HepG2 (cell line): ENCODE measurements around the gene BCL2L1. TPM values are rescaled to one million over a fixed set of nuclear protein-coding genes. Genes with fewer than 3 reads are reported as not detected.

ENCODE experiments used
- EHMT2 ChIP-seq: fragments of 200-600 bp; sonication (generic); IDR thresholded peaks from 2 replicates; pipeline ENCODE4 v1.7.0; 2017; ENCODE audit warnings: antibody characterized with exemption, low read depth, low read length, borderline replicate concordance
- ETV5 ChIP-seq: IDR thresholded peaks from 2 replicates; pipeline ENCODE4 v1.6.1; 2018; ENCODE audit warnings: missing biosample characterization, missing genetic modification reagents, inconsistent platforms, borderline replicate concordance
- FOXO1 ChIP-seq: sonication (generic); formaldehyde crosslinking; IDR thresholded peaks from 2 replicates; pipeline ENCODE4 v1.4.0; 2020; ENCODE audit warnings: missing genetic modification reagents
- GPN1 ChIP-seq: sonication (generic); formaldehyde crosslinking; IDR thresholded peaks from 2 replicates; pipeline ENCODE4 v1.5.1; 2020; ENCODE audit warnings: missing genetic modification reagents, borderline replicate concordance
- GZF1 ChIP-seq: sonication (generic); formaldehyde crosslinking; IDR thresholded peaks from 2 replicates; pipeline ENCODE4 v1.5.1; 2020; ENCODE audit warnings: mild to moderate bottlenecking, missing genetic modification reagents
- MAFF ChIP-seq: IDR thresholded peaks from 2 replicates; pipeline ENCODE4 v1.6.1; 2011; ENCODE audit warnings: low read depth, low read length, improper control_type of control experiment
- MAZ ChIP-seq, 2 experiments: sonication (generic) in 1 of 2; formaldehyde crosslinking in 1 of 2; IDR thresholded peaks; 2 replicates each; pipeline versions ENCODE4 v1.5.0 to v1.6.1; 2012 to 2020; ENCODE audit warnings: low read depth in 2 of 2, mild to moderate bottlenecking in 2 of 2, borderline replicate concordance in 1 of 2, improper control_type of control experiment in 1 of 2, low read length in 1 of 2, missing genetic modification reagents in 1 of 2, moderate library complexity in 1 of 2
- PAWR ChIP-seq: sonication (generic); formaldehyde crosslinking; IDR thresholded peaks from 2 replicates; pipeline ENCODE4 v1.4.0; 2020; ENCODE audit warnings: missing genetic modification reagents, mild to moderate bottlenecking, borderline replicate concordance
- RXRA ChIP-seq: sonication (generic); formaldehyde crosslinking; IDR thresholded peaks from 2 replicates; pipeline ENCODE4 v1.5.1; 2020; ENCODE audit warnings: missing genetic modification reagents
- SMAD1 ChIP-seq: sonication (generic); formaldehyde crosslinking; IDR thresholded peaks from 2 replicates; pipeline ENCODE4 v1.4.0; 2020; ENCODE audit warnings: missing genetic modification reagents, low read depth, mild to moderate bottlenecking, borderline replicate concordance
- SMARCC2 ChIP-seq: fragments of 450-650 bp; IDR thresholded peaks from 2 replicates; pipeline ENCODE4 v1.6.1; 2017; ENCODE audit warnings: antibody characterized with exemption, mild to moderate bottlenecking
- TBX3 ChIP-seq: fragments of 450-650 bp; IDR thresholded peaks from 2 replicates; pipeline ENCODE4 v1.6.1; 2017; ENCODE audit warnings: antibody characterized with exemption, mild to moderate bottlenecking, inconsistent platforms, borderline replicate concordance
- ZMYM4 ChIP-seq: sonication (generic); formaldehyde crosslinking; IDR thresholded peaks from 2 replicates; pipeline ENCODE4 v1.8.1; 2023; ENCODE audit warnings: mild to moderate bottlenecking, missing genetic modification reagents
- ZNF235 ChIP-seq: sonication (generic); formaldehyde crosslinking; IDR thresholded peaks from 2 replicates; pipeline ENCODE4 v1.8.1; 2023; ENCODE audit warnings: mild to moderate bottlenecking, missing genetic modification reagents, borderline replicate concordance
- ZNF274 ChIP-seq: sonication (generic); formaldehyde crosslinking; IDR thresholded peaks from 2 replicates; pipeline ENCODE4 v1.5.1; 2020; ENCODE audit warnings: mild to moderate bottlenecking, missing genetic modification reagents
- ZNF709 ChIP-seq: sonication (generic); formaldehyde crosslinking; IDR thresholded peaks from 2 replicates; pipeline ENCODE4 v1.5.0; 2020; ENCODE audit warnings: mild to moderate bottlenecking, missing genetic modification reagents
- ZNF776 ChIP-seq: sonication (generic); formaldehyde crosslinking; IDR thresholded peaks from 2 replicates; pipeline ENCODE4 v1.4.0; 2020; ENCODE audit warnings: mild to moderate bottlenecking, missing genetic modification reagents
- polyA plus RNA-seq, 8 experiments: library from polyadenylated mRNA; depleted of rRNA in 3 of 8; stranded (reverse) in 7 of 8; unstranded in 1 of 8; fragments of >200 nt; fragmentation: Illumina TruSeq in 4 of 8; extraction: Trizol in 4 of 8; gene quantifications; 2 replicates each; pipeline versions ENCODE4 v1.2.1 to v1.2.3, GENCODE V29; 2011 to 2016; ENCODE audit warnings: low read depth in 4 of 8, missing spikeins in 1 of 8, mixed read lengths in 1 of 8; ENCODE audit not compliant: insufficient read depth in 1 of 8
- total RNA-seq, 5 experiments: library from RNA; depleted of rRNA; stranded (reverse); fragments of >200 nt; fragmentation: Illumina TruSeq; extraction: Trizol; gene quantifications; 2 replicates each; pipeline ENCODE4 v1.2.3, GENCODE V29; 2016; ENCODE audit warnings: low read depth in 1 of 5
- TF ChIP-seq, protein P1 (sequence below): sonication (generic); formaldehyde crosslinking; IDR thresholded peaks from 2 replicates; pipeline ENCODE4 v1.5.0; 2020; ENCODE audit warnings: missing genetic modification reagents
- TF ChIP-seq, protein P2 (sequence below): sonication (generic); formaldehyde crosslinking; IDR thresholded peaks from 2 replicates; pipeline ENCODE4 v1.4.0; 2020; ENCODE audit warnings: missing genetic modification reagents
- TF ChIP-seq, protein P3 (sequence below): sonication (generic); formaldehyde crosslinking; IDR thresholded peaks from 2 replicates; pipeline ENCODE4 v1.4.0; 2020; ENCODE audit warnings: mild to moderate bottlenecking, missing genetic modification reagents
- TF ChIP-seq, protein P4 (sequence below): sonication (generic); formaldehyde crosslinking; IDR thresholded peaks from 2 replicates; pipeline ENCODE4 v1.4.0; 2020; ENCODE audit warnings: low read depth, mild to moderate bottlenecking, missing genetic modification reagents
- TF ChIP-seq, protein P5 (sequence below): sonication (generic); formaldehyde crosslinking; IDR thresholded peaks from 2 replicates; pipeline ENCODE4 v1.8.0; 2022; ENCODE audit warnings: mild to moderate bottlenecking, missing genetic modification reagents, moderate library complexity

BCL2L1 gene
- total and polyA plus RNA-seq, 2 of the 13 experiments (the other 11 are each of a cell fraction or from before 2014, with no cell fraction given): 164 to 258 TPM

DNA sequence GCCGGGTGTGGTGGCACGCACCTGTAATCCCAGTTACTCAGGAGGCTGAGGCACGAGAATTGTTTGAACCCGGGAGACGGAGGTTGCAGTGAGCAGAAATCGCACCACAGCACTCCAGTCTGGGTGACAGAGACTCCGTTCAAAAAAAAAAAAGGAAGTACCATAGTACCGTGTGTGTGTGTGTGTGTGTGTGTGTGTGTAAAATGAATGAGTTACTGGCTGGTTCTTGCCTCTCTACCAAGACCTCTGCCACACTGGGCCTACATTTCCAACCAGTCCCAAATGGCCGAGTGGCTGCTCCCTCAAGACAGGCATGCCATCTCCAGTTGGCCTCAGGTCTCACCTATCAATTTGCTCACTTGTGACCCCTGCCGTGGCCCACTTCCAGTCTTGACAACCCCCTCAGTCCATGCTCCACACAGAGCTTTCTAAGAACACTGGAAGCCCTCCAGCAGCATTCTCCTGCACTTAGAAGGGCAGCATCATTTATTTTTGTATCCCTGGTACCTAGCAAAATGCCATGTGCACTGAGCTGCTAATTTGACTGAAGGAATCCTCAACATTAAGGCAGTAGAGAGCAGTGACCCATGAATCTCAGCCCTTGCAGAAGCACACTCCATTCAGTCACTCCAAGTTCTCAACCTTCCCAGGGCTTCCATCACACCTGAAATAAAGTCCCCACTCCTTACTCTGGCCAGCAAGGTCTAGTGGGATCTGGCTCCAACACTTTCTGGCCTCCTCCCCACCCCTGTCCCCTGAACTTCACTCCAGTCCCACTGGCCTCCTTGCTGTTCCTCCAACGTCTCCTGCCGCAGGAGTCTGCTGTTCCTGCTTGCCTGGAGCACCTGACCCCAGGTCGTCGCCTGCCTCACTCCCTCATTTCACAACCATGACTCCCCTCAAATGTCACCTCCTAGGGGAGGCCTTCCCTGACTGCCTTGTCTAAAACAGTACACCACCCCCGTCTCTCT is 55.1 kb downstream of the BCL2L1 start (continued):
- TF ChIP-seq EHMT2: no peak
- 0 out of 2 replicates have a peak, but pooled peaks have one; percentile 30 for TF ChIP-seq ZNF776 (CRISPR knock-in tag)
- TF ChIP-seq, protein P1, sequence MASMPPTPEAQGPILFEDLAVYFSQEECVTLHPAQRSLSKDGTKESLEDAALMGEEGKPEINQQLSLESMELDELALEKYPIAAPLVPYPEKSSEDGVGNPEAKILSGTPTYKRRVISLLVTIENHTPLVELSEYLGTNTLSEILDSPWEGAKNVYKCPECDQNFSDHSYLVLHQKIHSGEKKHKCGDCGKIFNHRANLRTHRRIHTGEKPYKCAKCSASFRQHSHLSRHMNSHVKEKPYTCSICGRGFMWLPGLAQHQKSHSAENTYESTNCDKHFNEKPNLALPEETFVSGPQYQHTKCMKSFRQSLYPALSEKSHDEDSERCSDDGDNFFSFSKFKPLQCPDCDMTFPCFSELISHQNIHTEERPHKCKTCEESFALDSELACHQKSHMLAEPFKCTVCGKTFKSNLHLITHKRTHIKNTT (CRISPR knock-in tag): no peak
- TF ChIP-seq TBX3: no peak
- TF ChIP-seq, protein P2, sequence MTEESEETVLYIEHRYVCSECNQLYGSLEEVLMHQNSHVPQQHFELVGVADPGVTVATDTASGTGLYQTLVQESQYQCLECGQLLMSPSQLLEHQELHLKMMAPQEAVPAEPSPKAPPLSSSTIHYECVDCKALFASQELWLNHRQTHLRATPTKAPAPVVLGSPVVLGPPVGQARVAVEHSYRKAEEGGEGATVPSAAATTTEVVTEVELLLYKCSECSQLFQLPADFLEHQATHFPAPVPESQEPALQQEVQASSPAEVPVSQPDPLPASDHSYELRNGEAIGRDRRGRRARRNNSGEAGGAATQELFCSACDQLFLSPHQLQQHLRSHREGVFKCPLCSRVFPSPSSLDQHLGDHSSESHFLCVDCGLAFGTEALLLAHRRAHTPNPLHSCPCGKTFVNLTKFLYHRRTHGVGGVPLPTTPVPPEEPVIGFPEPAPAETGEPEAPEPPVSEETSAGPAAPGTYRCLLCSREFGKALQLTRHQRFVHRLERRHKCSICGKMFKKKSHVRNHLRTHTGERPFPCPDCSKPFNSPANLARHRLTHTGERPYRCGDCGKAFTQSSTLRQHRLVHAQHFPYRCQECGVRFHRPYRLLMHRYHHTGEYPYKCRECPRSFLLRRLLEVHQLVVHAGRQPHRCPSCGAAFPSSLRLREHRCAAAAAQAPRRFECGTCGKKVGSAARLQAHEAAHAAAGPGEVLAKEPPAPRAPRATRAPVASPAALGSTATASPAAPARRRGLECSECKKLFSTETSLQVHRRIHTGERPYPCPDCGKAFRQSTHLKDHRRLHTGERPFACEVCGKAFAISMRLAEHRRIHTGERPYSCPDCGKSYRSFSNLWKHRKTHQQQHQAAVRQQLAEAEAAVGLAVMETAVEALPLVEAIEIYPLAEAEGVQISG (CRISPR knock-in tag): no peak
- no peak for TF ChIP-seq SMARCC2
- TF ChIP-seq ZNF235: no peak
- TF ChIP-seq ETV5 (CRISPR knock-in tag): no peak
- TF ChIP-seq GZF1 (CRISPR knock-in tag): no peak
- TF ChIP-seq, protein P3, sequence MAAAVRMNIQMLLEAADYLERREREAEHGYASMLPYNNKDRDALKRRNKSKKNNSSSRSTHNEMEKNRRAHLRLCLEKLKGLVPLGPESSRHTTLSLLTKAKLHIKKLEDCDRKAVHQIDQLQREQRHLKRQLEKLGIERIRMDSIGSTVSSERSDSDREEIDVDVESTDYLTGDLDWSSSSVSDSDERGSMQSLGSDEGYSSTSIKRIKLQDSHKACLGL (CRISPR knock-in tag): peak; percentile 55; the same call in 1 of the 2 replicates
- no peak for TF ChIP-seq GPN1
- TF ChIP-seq FOXO1: 0 out of 2 replicates have a peak, but pooled peaks have one; percentile 9
- TF ChIP-seq MAZ (IDR thresholded peaks at IDR 0.05; ENCODE audit: borderline replicate concordance, low read depth, low read length): no peak
- 0 out of 2 replicates have a peak, but pooled peaks have one; percentile 46 for TF ChIP-seq MAZ (CRISPR knock-in tag; IDR thresholded peaks at IDR 0.05; ENCODE audit: low read depth)
- TF ChIP-seq, protein P4, sequence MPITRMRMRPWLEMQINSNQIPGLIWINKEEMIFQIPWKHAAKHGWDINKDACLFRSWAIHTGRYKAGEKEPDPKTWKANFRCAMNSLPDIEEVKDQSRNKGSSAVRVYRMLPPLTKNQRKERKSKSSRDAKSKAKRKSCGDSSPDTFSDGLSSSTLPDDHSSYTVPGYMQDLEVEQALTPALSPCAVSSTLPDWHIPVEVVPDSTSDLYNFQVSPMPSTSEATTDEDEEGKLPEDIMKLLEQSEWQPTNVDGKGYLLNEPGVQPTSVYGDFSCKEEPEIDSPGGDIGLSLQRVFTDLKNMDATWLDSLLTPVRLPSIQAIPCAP: peak; percentile 59; the same call in 1 of the 2 replicates
- TF ChIP-seq ZNF709: no peak
- no peak for TF ChIP-seq ZNF274 (CRISPR knock-in tag)
- no peak for TF ChIP-seq RXRA (CRISPR knock-in tag)
- TF ChIP-seq MAFF: no peak
- TF ChIP-seq PAWR: no peak
- TF ChIP-seq SMAD1 (CRISPR knock-in tag): 0 out of 2 replicates have a peak, but pooled peaks have one; percentile 39
- 0 out of 2 replicates have a peak, but pooled peaks have one; percentile 23 for TF ChIP-seq ZMYM4 (CRISPR knock-in tag)
- TF ChIP-seq, protein P5, sequence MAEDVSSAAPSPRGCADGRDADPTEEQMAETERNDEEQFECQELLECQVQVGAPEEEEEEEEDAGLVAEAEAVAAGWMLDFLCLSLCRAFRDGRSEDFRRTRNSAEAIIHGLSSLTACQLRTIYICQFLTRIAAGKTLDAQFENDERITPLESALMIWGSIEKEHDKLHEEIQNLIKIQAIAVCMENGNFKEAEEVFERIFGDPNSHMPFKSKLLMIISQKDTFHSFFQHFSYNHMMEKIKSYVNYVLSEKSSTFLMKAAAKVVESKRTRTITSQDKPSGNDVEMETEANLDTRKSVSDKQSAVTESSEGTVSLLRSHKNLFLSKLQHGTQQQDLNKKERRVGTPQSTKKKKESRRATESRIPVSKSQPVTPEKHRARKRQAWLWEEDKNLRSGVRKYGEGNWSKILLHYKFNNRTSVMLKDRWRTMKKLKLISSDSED (CRISPR knock-in tag): no peak
